ENCODE data around the gene MCF2L. TPM values are rescaled to one million over a fixed set of nuclear protein-coding genes. Genes with fewer than 3 reads are reported as not detected.

The MCF2L gene
- total RNA-seq, 1 donor from 2014 or later, result 40.4 TPM

DNA sequence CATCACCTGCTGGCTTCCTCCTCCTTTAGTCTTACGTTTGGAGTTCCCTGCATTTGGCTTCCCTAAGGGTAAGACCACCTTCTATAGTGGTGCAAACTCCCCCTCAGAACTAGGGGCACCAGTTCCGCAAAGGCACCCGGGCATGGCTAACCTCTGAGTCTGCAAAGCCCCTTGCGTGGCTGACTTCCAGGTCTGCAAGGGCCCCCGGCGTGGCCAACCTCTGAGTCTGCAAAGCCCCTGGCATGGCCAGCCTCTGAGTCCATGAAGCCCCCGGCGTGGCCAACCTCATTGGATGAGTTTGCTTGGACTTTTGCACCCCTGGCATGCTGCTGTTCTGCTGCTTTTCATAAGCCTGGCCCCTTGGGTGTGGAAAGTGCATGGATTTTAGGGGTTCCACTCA, 5.1 kb downstream of the MCF2L start:
- Histone ChIP-seq H4K20me1 (ENCODE audit: low read depth) (peaks cover 66% of the 10 kb centered on the region), H3K79me2 (ENCODE audit: low read depth) (peaks cover 19% of the 10 kb centered on the region), H3K4me3 (no peak overlapping the region), H3F3A (ENCODE audit: low read depth) (peaks cover 11% of the 10 kb centered on the region), H3K4me2 (no peak overlapping the region), H3K36me3 (no peaks in the 10 kb centered on the region), H3K27me3 (peaks cover 20% of the 10 kb centered on the region), H3K4me1 (peaks cover 6% of the 10 kb centered on the region), H3K9ac (no peak overlapping the region), H3K27ac (no peak overlapping the region), H3K9me3 (ENCODE audit: low read depth) (no peaks in the 10 kb centered on the region), H2AFZ (replicated peaks) (no peak overlapping the region)
- Mint-ChIP-seq H3K27ac (no peak overlapping the region), H3K27me3 (ENCODE audit: insufficient read depth, low read depth) (peaks cover 6% of the 10 kb centered on the region), H3K4me1 (peaks cover 35% of the 10 kb centered on the region), H3K36me3 (peaks cover 12% of the 10 kb centered on the region), H3K4me3 (no peak overlapping the region), H3K9me3 (peaks cover 13% of the 10 kb centered on the region)
- no peak for TF ChIP-seq EZH2 (IDR thresholded peaks at IDR 0.05)
- TF ChIP-seq, protein P1, sequence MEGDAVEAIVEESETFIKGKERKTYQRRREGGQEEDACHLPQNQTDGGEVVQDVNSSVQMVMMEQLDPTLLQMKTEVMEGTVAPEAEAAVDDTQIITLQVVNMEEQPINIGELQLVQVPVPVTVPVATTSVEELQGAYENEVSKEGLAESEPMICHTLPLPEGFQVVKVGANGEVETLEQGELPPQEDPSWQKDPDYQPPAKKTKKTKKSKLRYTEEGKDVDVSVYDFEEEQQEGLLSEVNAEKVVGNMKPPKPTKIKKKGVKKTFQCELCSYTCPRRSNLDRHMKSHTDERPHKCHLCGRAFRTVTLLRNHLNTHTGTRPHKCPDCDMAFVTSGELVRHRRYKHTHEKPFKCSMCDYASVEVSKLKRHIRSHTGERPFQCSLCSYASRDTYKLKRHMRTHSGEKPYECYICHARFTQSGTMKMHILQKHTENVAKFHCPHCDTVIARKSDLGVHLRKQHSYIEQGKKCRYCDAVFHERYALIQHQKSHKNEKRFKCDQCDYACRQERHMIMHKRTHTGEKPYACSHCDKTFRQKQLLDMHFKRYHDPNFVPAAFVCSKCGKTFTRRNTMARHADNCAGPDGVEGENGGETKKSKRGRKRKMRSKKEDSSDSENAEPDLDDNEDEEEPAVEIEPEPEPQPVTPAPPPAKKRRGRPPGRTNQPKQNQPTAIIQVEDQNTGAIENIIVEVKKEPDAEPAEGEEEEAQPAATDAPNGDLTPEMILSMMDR (IDR thresholded peaks at IDR 0.05), result no peak
- no peak for TF ChIP-seq EZH2phosphoT487 (IDR thresholded peaks at IDR 0.05)
- DNase-seq (ENCODE audit: low spot score), result no peak

DNA sequence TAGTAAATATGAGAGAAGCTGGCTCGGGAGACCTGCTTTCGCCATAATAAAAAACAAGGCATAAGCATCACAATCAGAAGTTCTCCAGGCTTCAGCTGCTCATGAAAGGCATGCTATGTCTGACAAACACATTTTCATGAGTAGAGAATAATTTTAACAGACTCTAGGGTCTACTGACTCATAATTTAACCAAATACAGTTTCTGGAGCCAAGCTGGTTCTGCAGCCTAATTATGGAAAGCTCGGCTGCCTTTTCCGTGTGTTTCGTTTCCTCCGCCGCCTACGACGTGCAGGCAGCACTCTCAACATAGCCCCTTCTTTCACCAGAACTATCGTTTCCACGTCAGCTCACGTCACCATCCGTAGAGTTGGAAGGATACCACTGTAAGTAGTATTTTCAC, 5.7 kb downstream of the MCF2L start:
- peaks cover 30% of the 10 kb centered on the region for H3K4me1 Mint-ChIP-seq

DNA sequence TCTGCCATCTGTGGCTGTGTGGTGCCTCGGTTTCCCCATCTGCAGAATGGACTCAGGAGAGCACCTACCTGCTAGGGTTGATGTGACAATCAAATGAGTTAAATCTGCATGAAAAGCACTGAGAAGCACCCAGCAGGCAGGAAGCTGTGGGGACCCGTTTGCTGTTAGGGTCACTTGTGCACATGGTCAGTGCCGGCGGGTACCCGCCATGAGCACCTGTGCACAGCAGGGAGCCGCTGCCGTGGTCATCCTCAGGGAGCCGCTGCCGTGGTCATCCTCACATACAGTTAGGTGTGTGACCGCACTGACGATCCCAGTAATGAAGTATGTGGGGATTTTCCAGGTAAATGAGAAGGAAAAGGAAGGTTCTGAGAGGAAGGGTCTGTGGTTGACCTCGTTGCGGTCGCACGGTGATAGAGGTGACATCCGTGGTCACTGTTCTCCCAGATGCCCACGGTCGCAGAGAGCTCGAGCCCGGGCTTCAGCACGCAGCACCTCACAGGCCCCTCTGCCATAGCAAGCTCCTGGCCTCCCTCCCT, 6.5 kb downstream of the MCF2L start:
- H3K4me1 Mint-ChIP-seq, result peaks cover 29% of the 10 kb centered on the region
- H4K20me1 ChIP-seq (ENCODE audit: low read depth), result peaks cover 64% of the 10 kb centered on the region

More for the DNA sequence above, 5.7 kb downstream of the MCF2L start:
- no peak for DNase-seq (ENCODE audit: low spot score)
- H3K27ac ChIP-seq, result no peak overlapping the region
- Mint-ChIP-seq H3K27me3 (ENCODE audit: insufficient read depth, low read depth) (peaks cover 2% of the 10 kb centered on the region), H3K4me3 (no peak overlapping the region), H3K27ac (no peak overlapping the region), H3K36me3 (peaks cover 12% of the 10 kb centered on the region), H3K9me3 (peaks cover 13% of the 10 kb centered on the region)
- peaks cover 16% of the 10 kb centered on the region for H3K79me2 ChIP-seq (ENCODE audit: low read depth)
- TF ChIP-seq, protein P1 (IDR thresholded peaks at IDR 0.05), result no peak
- TF ChIP-seq EZH2 (IDR thresholded peaks at IDR 0.05) (no peak), EZH2phosphoT487 (IDR thresholded peaks at IDR 0.05) (no peak)
- H3K4me1 ChIP-seq, result peaks cover 1% of the 10 kb centered on the region
- H3K4me3 ChIP-seq, result no peak overlapping the region
- H3K9ac ChIP-seq, result no peak overlapping the region
- H3K4me2 ChIP-seq, result no peak overlapping the region
- no peaks in the 10 kb centered on the region for H3K9me3 ChIP-seq (ENCODE audit: low read depth)
- peaks cover 65% of the 10 kb centered on the region for H4K20me1 ChIP-seq (ENCODE audit: low read depth)
- H3F3A ChIP-seq (ENCODE audit: low read depth), result peaks cover 6% of the 10 kb centered on the region
- H2AFZ ChIP-seq (replicated peaks), result no peak overlapping the region
- no peaks in the 10 kb centered on the region for H3K36me3 ChIP-seq
- H3K27me3 ChIP-seq, result peaks cover 15% of the 10 kb centered on the region

More for the DNA sequence above, 6.5 kb downstream of the MCF2L start:
- peaks cover 5% of the 10 kb centered on the region for H3K4me1 ChIP-seq
- no peak overlapping the region for H3K4me2 ChIP-seq
- H3K9ac ChIP-seq, result no peak overlapping the region
- TF ChIP-seq EZH2 (IDR thresholded peaks at IDR 0.05) (no peak), EZH2phosphoT487 (IDR thresholded peaks at IDR 0.05) (no peak)
- TF ChIP-seq, protein P1 (IDR thresholded peaks at IDR 0.05), result no peak
- no peak for DNase-seq (ENCODE audit: low spot score)
- no peaks in the 10 kb centered on the region for H3F3A ChIP-seq (ENCODE audit: low read depth)
- no peak overlapping the region for H3K4me3 ChIP-seq
- Mint-ChIP-seq H3K27ac (no peak overlapping the region), H3K4me3 (no peak overlapping the region), H3K27me3 (ENCODE audit: insufficient read depth, low read depth) (peaks cover 2% of the 10 kb centered on the region), H3K36me3 (peaks cover 12% of the 10 kb centered on the region), H3K9me3 (peaks cover 13% of the 10 kb centered on the region)
- no peak overlapping the region for H3K27ac ChIP-seq
- no peaks in the 10 kb centered on the region for H3K9me3 ChIP-seq (ENCODE audit: low read depth)
- no peaks in the 10 kb centered on the region for H3K36me3 ChIP-seq
- H3K27me3 ChIP-seq, result peaks cover 7% of the 10 kb centered on the region
- H3K79me2 ChIP-seq (ENCODE audit: low read depth), result peaks cover 8% of the 10 kb centered on the region
- H2AFZ ChIP-seq (replicated peaks), result no peak overlapping the region
